Breast epithelium (tissue), 4 donors: ENCODE results near the gene TICRR. TPM values are rescaled to one million over a fixed set of nuclear protein-coding genes. Genes with fewer than 3 reads are reported as not detected.

ENCODE experiments used
- DNase-seq, 2 donors: peaks; one replicate each; pipeline ENCODE4 v3.0.0-alpha.2; 2019; ENCODE audit warnings: low spot score in 2 of 2
- H3K27ac ChIP-seq, 2 donors: fragments of 200-600 bp; sonication (generic) in 1 of 2; one replicate each; pipeline ENCODE4 v1.5.1; 2016 to 2019; ENCODE audit warnings: mild to moderate bottlenecking in 1 of 2
- H3K27me3 ChIP-seq, 2 donors: fragments of 200-600 bp; sonication (generic) in 1 of 2; one replicate each; pipeline versions ENCODE4 v1.5.1 to v1.6.0; 2017 to 2019; ENCODE audit warnings: control low read depth in 1 of 2, mild to moderate bottlenecking in 1 of 2
- H3K36me3 ChIP-seq: fragments of 200-600 bp; one replicate; pipeline ENCODE4 v1.5.1; 2019
- H3K4me1 ChIP-seq, 2 donors: fragments of 200-600 bp; sonication (generic); one replicate each; pipeline ENCODE4 v1.5.1; 2016 to 2019; ENCODE audit warnings: control low read depth in 1 of 2
- H3K4me3 ChIP-seq, 3 donors: fragments of 200-600 bp; sonication (generic); 1 replicate in 2 of 3; 2 replicates in 1 of 3; pipeline ENCODE4 v1.5.1; 2016 to 2019; ENCODE audit warnings: mild to moderate bottlenecking in 3 of 3, moderate library complexity in 2 of 3
- H3K9me3 ChIP-seq, 2 donors: fragments of 200-600 bp; sonication (generic) in 1 of 2; one replicate each; pipeline ENCODE4 v1.5.1; 2016 to 2019; ENCODE audit warnings: control low read depth in 1 of 2
- POLR2A ChIP-seq: fragments of 450-650 bp; IDR thresholded peaks from one replicate; pipeline ENCODE4 v1.6.1; 2016; ENCODE audit warnings: antibody characterized with exemption, mild to moderate bottlenecking, moderate library complexity
- POLR2AphosphoS5 ChIP-seq, 3 donors: sonication (generic); formaldehyde crosslinking; IDR thresholded peaks; one replicate each; pipeline ENCODE4 v1.6.1; 2017; ENCODE audit warnings: antibody characterized with exemption in 3 of 3
- intact Hi-C: fragments of 100-400 bp; cut with DNase I; formaldehyde crosslinking; loops from one replicate; pipeline ENCODE4 v1.15.1; 2023; ENCODE audit warnings: low total_unique reads
- total RNA-seq, 3 donors: library from RNA; depleted of rRNA; stranded (reverse); fragments of >200 nt; gene quantifications; one replicate each; pipeline ENCODE4 v1.1.0, GENCODE V29; 2016
- TF ChIP-seq, protein P1 (sequence below), 3 donors: fragments of 450-650 bp; IDR thresholded peaks; one replicate each; pipeline ENCODE4 v1.5.1; 2016 to 2017; ENCODE audit warnings: antibody characterized with exemption in 3 of 3, mild to moderate bottlenecking in 3 of 3, moderate library complexity in 3 of 3

TICRR gene
- total RNA-seq, 3 donors from 2014 or later = 0.15 to 0.16 TPM; not detected in 1

DNA sequence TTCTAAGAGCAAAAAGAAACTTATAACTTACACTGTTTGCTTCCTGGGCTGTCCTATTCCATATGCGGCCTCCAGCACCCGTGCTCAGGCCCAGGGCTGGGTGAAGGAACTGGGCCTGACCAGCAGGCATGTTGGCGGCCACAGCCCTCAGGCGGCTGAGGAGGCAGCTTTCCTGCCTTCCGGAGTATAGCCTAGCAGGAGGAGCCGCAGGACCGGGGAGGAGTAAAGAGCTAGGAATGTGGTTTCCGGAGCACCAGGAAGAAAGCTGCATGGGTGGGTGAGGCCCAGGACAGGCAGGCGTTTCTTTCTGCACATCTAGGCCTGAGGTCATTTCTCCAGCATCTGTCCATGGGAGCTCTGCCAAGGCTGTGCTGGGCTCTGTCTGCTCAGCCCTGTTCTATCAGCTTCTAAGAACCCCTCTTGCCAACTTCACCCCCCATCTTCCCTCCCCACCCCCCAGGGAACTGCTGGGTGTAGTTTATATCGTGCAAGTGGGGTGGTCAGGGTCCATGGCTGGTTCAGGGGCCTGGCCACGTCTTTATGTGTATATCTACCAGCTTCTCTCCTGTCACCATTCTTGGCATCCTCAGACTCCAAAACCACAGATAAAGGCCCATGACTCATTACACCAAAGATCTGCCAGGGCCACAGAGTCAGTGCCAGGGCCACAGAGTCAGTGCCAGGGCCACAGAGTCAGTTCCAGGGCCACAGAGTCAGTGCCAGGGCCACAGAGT lies 87.8 kb downstream of the TICRR start:
- Histone ChIP-seq H3K36me3 (no peaks in the 10 kb centered on the region), H3K27ac (peak overlapping the region; percentile 89 to 90), H3K27me3 (no peaks in the 10 kb centered on the region), H3K4me1 (peaks cover 0 to 11% of the 10 kb centered on the region in 2 donors), H3K9me3 (no peaks in the 10 kb centered on the region), H3K4me3 (peak overlapping the region in 2 of 3 donors; percentile 15 to 47)
- intact Hi-C loops = no loop called here
- peak in 1 of 2 donors; percentile 76 for DNase-seq
- TF ChIP-seq POLR2A (no peak), POLR2AphosphoS5 (IDR thresholded peaks at IDR 0.05) (peak in 1 of 3 donors; percentile 32)
- TF ChIP-seq, protein P1, sequence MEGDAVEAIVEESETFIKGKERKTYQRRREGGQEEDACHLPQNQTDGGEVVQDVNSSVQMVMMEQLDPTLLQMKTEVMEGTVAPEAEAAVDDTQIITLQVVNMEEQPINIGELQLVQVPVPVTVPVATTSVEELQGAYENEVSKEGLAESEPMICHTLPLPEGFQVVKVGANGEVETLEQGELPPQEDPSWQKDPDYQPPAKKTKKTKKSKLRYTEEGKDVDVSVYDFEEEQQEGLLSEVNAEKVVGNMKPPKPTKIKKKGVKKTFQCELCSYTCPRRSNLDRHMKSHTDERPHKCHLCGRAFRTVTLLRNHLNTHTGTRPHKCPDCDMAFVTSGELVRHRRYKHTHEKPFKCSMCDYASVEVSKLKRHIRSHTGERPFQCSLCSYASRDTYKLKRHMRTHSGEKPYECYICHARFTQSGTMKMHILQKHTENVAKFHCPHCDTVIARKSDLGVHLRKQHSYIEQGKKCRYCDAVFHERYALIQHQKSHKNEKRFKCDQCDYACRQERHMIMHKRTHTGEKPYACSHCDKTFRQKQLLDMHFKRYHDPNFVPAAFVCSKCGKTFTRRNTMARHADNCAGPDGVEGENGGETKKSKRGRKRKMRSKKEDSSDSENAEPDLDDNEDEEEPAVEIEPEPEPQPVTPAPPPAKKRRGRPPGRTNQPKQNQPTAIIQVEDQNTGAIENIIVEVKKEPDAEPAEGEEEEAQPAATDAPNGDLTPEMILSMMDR (IDR thresholded peaks at IDR 0.05) = peak in 1 of 3 donors; percentile 9

DNA sequence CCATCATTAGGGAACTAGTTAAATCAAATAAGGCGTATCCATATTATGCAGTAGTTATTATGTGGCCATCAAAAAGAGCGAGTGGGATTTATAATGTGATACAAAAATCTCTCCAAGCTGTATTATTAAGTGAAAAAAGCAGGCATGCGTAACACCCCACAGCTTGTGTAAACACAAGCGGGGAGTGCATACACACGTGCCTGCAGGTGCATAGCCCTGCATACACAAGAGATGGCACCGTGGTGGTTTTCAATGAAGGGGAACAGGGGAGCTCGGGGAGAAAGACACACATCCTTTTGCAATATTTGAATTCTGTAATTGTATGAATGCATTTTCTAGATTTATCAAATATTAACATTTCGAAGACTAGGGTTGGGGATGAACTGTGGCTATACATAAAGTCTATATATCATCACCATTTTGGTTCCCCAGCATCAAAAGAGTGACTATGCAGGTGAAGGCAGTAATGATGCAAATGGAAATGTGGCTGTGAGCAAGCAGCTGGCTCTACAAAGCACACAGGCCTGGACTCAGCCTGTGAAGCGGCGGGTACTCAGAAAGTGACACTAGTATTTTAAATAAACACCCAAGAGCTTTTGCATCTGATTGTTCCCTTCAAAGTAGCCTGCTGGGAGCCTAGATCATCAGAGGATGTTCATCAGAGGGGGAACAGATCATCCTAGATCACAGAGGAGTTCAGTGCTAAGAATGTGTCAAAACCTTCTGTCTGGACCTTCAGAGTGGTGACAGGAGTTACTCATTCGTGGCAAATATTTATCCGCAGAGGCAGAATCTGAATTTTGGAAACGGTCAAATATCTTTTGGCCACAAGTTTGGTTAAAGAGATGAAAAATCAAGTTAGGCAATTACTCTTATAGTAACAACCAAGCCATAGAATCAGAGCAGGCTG lies 89.4 kb downstream of the TICRR start:
- H3K9me3 ChIP-seq = no peaks in the 10 kb centered on the region
- H3K36me3 ChIP-seq = no peaks in the 10 kb centered on the region
- H3K4me1 ChIP-seq = peaks cover 0 to 11% of the 10 kb centered on the region in 2 donors
- H3K4me3 ChIP-seq = peak overlapping the region; percentile 34 to 73 (median 53)
- intact Hi-C loops = no loop called here
- TF ChIP-seq POLR2AphosphoS5 (IDR thresholded peaks at IDR 0.05) (no peak), POLR2A (no peak)
- TF ChIP-seq, protein P1 (IDR thresholded peaks at IDR 0.05) = no peak
- peak overlapping the region; percentile 90 to 95 for H3K27ac ChIP-seq
- no peak for DNase-seq
- H3K27me3 ChIP-seq = no peaks in the 10 kb centered on the region

DNA sequence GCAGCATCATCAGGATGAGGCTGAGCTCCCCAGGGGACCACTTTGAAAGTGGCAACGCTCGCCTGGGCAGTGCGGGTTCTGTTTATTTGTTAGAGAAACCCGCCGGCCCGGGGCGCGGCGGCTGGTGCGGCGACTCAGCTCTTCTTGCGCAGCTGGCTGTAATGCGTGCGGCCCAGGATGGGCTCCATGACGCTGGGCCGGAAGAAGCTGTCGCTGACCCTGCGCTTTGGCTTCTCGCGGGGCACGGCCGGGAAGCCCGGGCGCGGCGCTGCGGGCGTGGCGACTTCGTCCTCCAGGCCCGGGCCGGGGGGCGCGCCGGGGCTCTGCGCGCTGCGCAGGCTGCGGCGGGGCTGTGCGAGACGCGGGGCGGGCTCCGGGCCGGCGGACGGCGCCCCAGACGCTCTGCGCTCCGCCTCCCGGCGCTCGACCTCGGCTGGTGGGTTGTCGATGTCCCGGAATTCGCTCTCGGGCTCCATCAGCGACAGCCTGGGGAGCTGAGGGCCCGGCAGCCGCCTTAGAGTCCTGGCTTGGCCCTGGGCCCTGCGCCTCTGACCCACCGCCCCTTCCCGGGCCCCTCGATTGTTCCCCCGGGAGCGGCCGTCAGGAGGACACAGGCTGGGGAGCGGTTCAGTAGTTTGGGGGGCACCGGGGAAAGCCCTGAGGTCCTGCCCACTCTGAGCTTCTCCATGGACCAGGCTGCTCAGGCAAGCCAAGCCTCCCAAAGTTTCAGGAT lies 90.3 kb downstream of the TICRR start:
- DNase-seq = no peak
- no peaks in the 10 kb centered on the region for H3K9me3 ChIP-seq
- peaks cover 0 to 11% of the 10 kb centered on the region in 2 donors for H3K4me1 ChIP-seq
- H3K4me3 ChIP-seq = peak overlapping the region; percentile 34 to 73 (median 53)
- peak overlapping the region; percentile 90 to 95 for H3K27ac ChIP-seq
- intact Hi-C loops = no loop called here
- TF ChIP-seq POLR2A = no peak
- peak in 1 of 3 donors; percentile 20 for TF ChIP-seq POLR2AphosphoS5 (IDR thresholded peaks at IDR 0.05)
- TF ChIP-seq, protein P1 (IDR thresholded peaks at IDR 0.05) = no peak
- no peaks in the 10 kb centered on the region for H3K36me3 ChIP-seq
- H3K27me3 ChIP-seq = no peaks in the 10 kb centered on the region

DNA sequence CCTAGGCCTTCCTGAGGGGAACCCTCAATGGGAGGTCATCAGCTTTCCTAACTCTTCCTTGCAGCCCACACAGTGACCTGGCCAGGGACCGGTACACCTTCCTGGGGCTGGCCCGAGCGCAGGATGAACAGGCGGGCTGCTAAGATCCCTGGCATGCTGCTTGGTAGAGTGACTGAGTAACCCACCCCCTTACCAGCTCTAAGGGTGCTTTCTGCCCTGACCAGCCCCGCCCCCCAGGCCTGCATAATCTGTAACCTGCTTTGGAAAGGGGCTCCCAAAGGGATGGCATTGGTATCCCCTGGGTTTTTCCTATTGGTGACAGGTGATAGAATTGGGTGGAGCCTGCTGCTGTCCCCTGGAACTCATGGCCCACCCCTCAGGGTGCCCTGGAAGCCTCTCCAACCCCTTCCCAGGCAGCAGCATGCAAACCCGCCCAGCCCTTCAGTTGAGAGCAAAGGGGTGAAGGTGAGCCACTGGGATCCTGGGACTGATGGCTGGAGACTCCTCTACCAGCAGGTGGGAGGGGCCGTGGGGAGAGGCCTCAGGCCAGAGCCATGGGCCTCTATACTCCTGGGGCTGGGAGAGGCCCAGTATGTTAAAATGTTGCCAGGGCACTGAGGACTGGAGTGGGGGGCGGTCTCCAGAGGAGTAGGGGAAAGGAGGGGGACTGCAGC lies 91.1 kb downstream of the TICRR start:
- no peak for TF ChIP-seq POLR2A
- TF ChIP-seq, protein P1 (IDR thresholded peaks at IDR 0.05) = no peak
- no peak for TF ChIP-seq POLR2AphosphoS5 (IDR thresholded peaks at IDR 0.05)
- peak overlapping the region; percentile 34 to 73 (median 53) for H3K4me3 ChIP-seq

More for the DNA sequence above, 91.1 kb downstream of the TICRR start:
- peak overlapping the region; percentile 90 to 95 for H3K27ac ChIP-seq
- no peak for DNase-seq
- H3K36me3 ChIP-seq = no peaks in the 10 kb centered on the region
- H3K27me3 ChIP-seq = no peaks in the 10 kb centered on the region
- intact Hi-C loops = no loop called here
- peaks cover 0 to 11% of the 10 kb centered on the region in 2 donors for H3K4me1 ChIP-seq
- H3K9me3 ChIP-seq = no peaks in the 10 kb centered on the region
